Glomerular visceral epithelial cell (primary cell): ENCODE data around the gene PDGFRA.

ENCODE experiments used
- DNase-seq: peaks from one replicate; pipeline ENCODE4 v3.0.0-alpha.2; 2016; ENCODE audit errors: extremely low spot score

The PDGFRA gene

DNA sequence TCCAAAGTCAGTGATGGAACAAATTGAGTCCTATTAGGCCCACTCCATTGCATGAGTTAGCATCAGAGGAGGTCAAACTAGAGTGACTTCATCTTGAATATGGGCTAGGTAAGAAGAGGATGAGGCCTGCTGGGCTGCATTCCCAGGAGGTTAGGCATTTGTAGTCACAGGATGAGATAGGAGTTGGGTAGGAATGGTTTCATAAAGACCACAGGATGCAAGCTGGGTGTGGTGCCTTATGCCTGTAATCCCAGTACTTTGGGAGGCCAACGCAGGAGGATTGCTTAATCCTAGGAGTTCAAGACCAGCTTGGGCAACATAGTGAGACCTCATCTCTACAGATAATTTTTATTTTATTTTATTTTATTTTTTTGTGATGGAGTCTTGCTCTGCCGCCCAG, 26.8 kb downstream of the PDGFRA start:
- DNase-seq, result no peak

DNA sequence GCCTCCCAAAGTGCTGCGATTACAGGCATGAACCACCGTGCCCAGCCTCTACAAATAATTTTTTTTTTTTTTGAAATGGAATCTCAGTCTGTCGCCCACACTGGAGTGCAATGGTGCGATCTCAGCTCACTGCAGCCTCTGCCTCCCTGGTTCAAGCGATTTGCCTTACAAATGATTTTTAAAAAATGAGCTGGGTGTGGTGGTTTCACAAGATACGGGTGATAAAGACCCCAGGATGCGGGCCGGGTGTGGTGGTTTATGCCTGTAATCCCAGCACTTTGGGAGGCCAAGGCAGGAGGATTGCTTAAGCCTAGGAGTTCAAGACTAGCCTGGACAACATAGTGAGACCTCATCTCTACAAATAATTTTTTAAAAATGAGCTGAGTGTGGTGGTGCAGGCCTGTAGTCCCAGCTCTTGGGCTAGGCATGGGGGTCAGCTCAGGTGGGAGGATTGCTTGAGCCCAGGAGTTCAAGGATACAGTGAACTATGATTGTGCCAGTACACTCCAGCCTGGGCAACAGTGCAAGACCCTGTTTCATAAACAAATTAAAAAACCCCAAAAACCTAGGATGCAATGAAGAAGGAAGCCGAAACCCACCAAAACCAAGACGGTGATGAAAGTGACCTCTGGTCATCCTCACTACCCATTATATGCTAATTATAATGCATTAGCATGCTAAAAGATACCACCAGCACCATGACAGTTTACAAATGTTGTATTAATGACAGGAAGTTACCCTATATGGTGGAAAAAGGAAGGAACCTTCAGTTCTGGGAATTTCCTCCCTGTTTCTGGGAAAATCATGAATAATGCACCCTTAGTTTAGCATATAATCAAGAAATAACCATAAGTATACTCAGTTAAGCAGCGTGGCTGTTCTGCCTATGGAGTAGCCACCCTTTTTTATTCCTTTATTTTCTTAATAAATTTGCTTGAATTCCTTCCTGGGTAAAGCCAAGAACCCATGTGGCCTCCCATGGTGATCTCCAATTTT, 27.7 kb downstream of the PDGFRA start:
- no peak for DNase-seq

DNA sequence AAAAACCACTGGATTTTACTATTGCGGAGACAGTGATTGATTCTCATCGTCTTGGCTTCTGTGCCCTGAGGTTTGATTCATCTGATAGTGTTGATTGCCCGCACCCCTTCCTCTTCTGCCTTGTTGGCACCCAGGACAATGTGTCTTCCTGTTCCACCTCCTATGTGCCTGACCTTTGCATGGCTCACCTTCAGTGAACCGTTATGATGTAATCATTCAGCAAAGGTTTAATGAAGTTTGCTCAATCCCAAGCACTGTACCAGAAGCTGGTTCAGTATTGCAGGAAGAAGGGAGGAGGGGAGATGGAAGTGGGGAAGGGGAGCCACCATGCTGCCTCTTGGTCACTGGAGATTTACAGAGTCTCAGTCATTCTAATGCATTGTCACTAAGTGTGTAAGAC, 36.3 kb downstream of the PDGFRA start:
- no peak for DNase-seq

DNA sequence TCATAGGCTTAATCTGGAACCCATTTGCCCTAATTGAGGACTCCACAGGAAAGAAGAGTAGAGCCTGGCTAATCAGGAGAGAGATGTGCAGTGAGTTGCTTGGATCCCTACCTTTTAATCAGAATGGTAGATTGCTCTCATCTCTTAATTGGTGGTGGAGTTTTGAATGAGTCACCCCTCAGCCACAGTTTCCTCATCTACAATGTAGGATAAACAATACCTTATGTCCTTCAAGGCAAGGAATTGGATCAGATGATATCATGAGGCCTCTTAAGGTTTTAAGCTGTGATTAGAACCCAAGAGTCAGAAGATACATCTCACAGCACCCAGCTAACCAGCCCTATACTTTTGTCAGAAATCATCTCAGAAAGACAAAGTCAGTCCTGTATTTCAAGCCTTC, 39.1 kb downstream of the PDGFRA start:
- DNase-seq, result no peak

DNA sequence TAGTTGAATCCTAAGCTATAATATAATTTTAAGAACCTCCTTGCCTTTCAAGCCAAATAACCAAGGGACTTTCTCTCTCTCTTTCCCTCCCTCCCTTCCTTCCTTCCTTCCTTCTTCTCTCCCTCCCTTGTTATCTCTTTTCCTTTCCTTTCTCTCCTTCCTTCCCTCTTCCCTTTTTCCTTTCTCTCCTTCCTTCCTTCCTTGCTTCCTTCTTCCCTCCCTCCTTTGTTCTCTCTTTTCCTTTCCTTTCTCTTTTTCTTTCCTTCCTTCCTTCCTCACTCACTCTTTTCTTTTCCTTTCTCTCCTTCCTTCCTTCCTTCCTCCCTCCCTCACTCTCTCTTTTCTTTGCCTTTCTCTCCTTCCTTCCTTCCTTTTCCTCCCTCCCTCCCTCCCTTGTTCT, 42.4 kb downstream of the PDGFRA start:
- no peak for DNase-seq

DNA sequence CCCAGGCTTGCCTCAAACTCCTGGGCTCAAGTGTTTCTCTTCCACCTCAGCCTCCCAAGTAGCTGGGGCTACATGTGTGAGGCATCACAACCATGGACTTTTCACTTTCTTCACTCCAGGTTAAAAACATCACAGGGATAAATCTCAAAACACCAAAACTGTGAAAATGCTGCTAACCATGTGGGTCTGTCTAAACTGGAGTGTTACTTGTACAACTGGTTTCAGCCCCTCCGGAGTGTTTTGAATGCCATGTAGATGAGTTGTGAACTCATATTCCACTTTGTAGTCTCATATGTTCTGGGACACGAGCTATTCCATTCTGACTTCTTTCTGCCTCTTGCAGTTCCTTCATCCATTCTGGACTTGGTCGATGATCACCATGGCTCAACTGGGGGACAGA, 43.0 kb downstream of the PDGFRA start:
- no peak for DNase-seq

DNA sequence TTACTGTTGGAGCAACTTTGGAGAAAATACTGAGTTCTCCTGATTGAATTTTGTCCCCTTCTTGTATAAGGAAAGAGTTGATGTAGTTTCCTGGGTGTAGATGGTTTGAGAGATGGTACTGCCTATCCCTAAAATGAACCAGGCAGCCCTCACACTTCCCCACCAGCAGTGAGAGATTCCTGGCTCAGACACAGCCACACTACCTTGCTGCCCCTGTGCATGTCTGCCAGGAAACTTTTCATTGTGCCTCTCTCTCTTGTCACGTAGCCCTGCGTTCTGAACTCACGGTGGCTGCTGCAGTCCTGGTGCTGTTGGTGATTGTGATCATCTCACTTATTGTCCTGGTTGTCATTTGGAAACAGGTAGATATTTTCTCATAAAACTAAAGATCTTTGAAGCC, 45.2 kb downstream of the PDGFRA start:
- DNase-seq, result no peak

DNA sequence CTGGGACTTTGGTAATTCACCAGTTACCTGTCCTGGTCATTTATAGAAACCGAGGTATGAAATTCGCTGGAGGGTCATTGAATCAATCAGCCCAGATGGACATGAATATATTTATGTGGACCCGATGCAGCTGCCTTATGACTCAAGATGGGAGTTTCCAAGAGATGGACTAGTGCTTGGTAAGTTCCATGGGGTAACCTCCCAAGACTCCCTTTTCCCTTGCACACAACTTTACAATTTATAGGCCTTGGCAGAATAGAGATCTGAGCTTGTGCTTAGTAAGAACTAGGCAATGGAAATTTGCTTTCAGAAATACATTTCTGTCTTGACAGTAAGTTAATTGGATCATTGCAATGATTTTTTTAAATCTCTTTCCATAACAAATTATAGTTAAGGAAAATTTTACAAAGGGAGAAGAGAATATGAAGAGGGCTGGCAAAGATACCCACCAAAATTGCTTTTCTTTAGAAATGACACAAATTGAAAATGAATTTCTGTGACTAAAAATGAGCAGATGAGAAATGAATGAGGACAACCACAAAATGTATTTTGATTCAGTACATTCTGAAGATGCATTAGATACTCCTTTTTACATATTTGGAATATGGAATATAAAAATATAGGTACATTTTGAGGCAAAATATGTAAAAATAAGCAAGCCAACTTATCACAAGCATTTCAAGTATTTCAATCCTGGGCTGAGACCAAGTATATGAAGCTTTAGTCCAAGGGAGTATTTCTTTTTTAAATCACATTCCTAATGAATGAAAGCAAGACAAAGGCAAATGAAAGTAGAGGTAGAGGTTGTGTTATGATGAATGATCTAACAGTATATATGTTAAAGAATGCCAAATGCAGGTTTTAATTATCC, 45.9 kb downstream of the PDGFRA start:
- DNase-seq, result no peak

DNA sequence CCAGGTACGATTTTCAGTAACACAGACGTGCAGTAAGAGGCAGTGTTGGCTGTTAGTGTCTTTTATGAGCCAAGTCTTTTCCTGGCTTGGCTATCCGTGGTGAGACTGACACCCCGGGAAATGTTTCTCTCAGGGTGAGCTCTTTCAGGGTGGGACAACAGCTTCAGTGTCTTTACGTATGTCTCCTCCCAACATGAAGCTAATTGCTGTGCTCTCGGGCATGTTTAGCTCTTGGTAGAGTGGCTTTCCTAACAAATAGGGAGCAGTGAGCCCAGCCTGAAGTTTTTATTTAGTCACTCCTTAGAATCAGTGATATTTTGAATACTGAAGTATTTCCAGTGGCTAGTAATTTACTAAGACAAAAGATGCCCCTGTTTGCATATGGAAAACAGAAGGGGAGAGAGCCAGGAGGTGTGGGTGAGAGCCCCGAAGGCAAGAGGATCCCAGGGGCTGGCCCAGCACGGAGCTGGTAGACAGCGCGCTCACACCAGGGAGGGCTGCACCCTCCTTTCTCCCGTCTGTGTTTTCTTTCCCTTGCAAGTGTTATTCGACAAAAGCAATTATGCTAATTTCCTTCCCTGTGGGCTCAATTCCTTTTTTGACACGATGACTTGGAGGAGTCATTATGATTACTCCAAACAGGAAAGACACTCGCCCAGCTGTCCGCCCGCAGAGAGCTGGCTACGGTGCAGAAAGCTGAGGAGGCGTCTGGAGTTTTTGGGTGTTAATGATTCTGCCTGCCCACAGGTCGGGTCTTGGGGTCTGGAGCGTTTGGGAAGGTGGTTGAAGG, 47.7 kb downstream of the PDGFRA start:
- DNase-seq, result no peak

DNA sequence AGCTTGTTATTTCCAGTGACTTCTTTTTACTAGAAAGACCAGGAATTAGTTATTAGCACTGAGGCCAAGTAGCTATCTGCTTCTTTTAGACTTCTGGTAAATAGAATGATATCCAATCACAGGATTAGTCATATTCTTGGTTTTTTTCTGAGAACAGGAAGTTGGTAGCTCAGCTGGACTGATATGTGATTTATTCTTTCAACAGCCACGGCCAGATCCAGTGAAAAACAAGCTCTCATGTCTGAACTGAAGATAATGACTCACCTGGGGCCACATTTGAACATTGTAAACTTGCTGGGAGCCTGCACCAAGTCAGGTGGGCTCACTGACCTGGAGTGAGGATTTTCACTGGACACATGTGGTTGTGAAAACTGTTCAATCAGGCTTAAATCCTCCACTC, 48.6 kb downstream of the PDGFRA start:
- DNase-seq, result peak; percentile 7

DNA sequence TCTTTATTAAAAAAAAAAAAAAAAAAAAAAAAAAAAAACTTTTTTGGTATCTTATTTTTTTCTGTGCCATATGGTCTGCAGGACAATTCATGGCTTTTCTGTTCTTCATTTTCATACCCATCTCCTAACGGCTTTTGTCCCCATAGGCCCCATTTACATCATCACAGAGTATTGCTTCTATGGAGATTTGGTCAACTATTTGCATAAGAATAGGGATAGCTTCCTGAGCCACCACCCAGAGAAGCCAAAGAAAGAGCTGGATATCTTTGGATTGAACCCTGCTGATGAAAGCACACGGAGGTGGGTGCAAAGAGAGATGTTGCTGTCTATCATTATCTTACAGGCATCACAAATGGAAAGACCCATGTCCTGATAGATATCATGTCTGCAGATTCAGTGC, 49.1 kb downstream of the PDGFRA start:
- no peak for DNase-seq

DNA sequence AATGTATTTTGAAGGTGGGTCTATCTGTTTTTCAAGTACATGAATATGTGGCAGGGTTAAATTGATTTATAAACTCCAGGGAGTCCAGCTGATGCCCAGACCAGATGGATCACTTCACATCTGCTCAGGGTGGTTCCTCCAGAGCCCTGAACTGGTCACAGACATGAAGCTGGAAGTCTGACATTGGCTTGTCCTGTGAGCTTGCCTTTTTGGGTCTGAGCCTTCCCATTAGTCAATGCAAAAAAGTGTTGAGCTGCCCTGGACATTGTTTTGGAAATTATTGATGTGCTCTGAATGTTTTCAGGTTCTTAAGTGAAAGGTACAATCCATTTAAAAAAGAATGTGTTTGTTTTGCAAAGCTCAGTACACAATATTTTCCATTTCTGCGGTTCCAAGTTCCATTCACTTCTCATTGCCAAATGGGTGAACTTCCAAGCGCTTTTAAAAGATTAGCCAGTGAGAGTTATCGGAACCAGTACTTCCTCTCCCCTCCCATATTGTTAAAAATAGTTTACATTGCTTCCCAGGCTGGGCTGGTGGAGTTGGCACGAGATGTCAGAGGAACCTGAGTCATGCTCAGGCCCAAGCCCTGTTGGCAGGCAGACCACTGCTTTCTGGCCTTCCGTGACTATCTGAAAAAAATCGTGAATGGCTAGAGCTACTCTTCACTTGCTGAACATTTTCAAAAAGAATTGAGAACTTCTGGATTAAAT, 52.1 kb downstream of the PDGFRA start:
- no peak for DNase-seq

DNA sequence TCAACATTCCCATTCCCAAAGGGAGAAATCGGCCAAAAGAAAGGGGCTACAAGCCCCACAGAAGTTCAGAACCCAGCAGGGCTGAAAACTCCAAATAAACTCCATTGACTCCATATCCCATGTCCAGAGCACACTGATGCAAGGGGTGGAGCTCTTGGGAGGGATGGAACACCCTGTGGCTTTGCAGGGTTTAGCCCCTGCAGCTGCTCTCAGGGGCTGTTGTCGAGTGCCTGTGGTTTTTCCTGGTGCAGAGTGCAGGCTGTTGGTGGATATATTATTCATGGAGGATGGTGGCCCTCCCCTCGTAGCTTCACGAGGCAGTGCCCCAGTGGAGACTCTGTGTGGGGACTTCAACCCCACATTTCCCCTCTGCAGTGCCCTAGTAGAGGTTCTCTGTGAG, 53.7 kb downstream of the PDGFRA start:
- DNase-seq, result no peak

DNA sequence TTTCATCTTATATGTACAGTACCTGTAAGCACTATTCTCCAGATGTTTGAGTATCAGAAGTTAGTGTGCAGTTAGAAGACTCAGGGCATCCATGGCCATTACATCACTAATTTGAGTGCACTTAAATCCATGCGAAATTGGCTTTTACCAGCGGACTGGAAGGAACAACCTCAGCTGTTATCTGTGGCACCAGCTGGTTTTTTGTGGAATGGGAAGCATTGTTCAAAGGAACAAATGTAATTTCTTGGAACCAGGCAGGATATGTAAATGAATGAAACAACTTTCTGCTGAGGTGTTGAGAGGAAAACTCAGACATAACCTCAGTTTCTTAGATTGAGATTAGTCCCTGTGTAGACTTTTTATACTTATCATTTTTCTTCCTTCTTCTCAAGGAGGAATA, 60.2 kb downstream of the PDGFRA start:
- DNase-seq, result no peak

DNA sequence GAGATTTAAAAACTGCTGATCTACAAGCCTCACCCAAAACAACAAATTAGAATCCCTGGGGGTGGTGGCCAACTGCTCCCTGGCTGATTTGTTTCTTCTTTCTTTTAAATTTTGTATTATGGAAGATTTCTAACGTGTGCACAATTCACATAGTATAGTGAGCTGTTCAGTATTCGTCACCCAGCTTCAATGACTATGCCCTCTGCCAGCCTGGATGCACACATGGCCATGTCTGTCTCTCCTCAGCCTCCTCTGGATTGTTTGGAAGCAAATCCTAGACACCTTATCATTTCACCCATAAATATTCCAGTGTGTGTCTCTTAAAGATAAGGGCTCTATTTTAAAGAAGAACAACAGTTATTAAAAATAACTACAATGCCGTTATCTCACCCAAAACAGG, 61.9 kb downstream of the PDGFRA start:
- DNase-seq, result no peak

DNA sequence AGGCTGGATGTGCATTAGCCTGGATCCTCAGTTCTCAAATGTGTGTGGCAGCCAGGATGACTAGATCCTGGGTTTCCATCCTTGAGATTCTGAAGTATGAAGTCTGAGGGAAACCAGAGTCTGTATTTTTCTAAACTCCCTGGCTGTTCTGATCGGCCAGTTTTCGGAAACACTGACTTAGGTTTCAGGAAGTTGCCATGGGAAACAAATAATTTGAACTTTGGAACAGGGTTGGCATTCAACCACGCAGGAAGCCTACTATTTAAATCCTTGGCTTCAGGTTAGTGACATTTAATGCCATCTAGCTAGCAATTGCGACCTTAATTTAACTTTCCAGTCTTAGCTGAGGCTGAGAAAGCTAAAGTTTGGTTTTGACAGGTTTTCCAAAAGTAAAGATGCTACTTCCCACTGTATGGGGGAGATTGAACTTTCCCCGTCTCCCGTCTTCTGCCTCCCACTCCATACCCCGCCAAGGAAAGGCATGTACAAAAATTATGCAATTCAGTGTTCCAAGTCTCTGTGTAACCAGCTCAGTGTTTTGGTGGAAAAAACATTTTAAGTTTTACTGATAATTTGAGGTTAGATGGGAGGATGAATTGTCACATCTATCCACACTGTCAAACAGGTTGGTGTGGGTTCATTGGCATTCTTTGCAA, 67.6 kb downstream of the PDGFRA start:
- DNase-seq, result no peak

DNA sequence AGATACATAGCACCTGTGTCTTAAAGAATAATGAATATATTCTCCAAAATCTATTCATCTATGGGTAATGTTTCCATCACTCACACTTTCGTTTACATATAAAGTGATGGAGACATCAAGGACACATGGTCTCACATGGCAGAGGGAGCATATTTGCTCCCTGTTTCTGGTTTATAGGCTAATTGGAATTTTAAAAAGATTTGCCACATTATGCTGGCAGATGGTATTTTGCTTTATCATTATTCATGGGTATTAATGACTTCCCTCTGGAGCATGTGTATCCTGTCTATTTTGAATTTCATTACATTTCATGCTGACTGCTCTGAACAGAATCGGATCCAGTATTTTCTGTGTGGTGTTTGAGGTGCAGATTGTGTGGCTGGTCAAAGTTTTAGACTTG, 79.0 kb downstream of the PDGFRA start:
- no peak for DNase-seq

DNA sequence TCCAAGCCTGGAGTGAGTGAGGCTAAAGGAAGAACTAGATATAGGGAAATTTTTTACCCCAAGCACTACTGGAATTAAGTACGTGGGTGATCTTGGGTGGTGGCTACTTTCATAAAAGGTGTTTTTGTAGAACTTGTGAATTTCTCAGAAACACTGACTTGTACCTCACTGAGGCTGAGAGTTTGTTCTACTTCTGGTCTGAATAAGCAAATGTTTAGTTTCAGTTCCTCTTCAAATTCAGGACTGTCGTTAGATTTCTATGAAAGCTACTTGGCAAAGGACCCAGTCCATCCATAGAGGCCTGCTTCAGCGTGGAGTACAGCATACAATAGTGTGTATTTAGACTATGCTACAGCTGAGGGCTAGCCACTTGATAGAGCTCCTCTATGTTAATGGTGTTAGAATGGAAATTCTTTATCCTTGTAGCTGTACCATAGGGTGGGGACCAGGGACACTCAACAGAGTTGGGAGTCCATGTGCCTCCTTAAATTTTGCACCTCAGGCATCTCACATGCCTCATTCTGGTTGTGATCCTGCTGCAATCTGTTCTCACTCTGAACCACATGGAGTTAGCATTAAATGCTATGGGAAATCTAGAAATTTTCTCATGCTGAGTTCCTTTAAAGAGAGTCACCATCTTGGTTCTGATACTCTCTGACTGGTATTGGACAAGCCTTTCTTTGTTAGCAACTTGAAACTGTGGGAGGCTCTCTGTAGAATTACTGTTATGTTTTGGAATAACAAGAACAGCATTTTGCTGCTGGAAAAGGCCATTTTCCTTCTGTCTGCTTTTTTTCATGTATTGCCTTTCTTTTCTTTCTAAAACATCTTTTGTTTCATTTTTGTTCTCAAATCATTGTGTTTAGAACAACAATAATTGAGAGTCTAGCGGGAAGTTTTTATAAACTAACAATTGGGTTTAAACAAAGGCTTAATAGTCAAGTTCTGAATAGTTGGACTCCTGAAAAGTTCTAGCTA, 86.8 kb downstream of the PDGFRA start:
- DNase-seq, result no peak

DNA sequence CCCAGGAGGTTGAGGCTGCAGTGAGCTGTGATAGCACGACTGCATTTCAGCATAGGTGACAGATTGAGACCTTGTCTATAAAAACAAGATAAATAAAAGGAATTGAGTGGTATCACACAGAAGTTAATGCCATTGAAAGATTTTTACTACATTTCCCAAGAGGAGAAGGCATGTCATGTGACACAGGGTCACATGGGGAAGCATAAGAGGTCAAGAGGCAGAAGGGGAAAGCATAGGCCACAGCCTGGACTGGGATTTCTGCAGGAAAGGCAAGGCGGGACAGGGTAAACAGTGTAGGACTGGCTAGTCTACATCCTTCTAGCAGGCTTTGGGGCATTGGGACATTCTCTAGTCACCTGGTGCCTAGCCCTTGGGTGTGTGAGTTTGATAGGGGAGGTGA, 88.6 kb downstream of the PDGFRA start:
- no peak for DNase-seq

DNA sequence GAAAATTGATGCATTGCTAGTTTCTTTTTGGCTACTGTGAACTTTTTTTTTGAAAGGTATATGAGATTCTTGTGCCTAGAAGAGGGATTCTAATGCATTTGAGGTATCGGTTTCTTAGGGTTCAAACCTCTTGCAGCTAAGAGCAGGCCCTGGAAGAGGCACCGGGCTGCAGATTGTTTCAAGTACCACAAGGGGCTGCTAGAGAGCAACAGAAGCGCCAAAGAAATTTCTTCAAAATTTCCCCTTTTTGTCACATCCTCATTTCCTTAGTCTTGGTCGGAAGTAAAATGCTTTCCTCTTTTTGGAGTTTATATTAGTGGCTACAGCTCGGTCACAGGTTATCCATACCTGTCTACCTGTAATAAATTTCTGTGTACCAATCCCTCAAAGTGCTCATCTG, 89.8 kb downstream of the PDGFRA start:
- DNase-seq, result peak; percentile 42
